Gastrocnemius medialis (tissue), 4 donors: Measurements from ENCODE around the gene HACD2.

Experiments
- POLR2A ChIP-seq, 2 donors: fragments of 450-650 bp; IDR thresholded peaks; one replicate each; pipeline ENCODE4 v1.6.1; 2017; ENCODE audit warnings: antibody characterized with exemption in 2 of 2, mild to moderate bottlenecking in 2 of 2, moderate library complexity in 2 of 2
- TF ChIP-seq, protein P1 (sequence below), 5 experiments: fragments of 450-650 bp in 3 of 5; fragments of 200-600 bp in 2 of 5; sonication (generic) in 2 of 5; IDR thresholded peaks in 4 of 5; conservative IDR thresholded peaks in 1 of 5; 1 replicate in 4 of 5; 2 replicates in 1 of 5; pipeline ENCODE4 v1.5.1; 2016 to 2019; ENCODE audit warnings: antibody characterized with exemption in 5 of 5, mild to moderate bottlenecking in 3 of 5, moderate library complexity in 3 of 5

DNA sequence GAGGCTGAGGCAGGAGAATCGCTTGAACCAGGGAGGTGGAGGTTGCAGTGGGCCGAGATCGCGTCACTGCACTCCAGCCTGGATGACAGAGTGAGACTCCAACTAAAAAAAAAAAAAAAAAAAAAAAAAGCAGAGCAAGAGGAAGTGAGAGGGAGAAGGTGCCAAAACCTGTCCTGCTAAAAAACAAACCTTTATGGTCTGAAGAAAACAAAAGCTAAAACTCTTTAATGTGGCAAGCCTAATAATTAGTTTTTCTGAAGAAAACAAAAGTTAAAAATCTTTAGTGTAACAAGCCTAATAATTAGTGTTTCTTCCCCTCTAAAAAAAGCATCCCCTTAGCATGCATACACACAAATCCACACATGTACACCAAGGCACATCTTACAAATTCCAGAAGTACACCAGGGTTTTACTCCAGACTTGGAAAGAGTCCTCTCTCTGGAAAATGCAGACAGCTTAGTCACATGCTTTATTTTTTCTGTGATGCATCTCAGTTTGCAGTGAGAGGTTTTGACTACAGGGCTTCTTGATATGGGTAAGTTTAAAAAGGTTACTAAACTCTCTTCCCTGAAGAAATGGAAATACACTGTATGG lies 65.9 kb downstream of the HACD2 start:
- TF ChIP-seq, protein P1, sequence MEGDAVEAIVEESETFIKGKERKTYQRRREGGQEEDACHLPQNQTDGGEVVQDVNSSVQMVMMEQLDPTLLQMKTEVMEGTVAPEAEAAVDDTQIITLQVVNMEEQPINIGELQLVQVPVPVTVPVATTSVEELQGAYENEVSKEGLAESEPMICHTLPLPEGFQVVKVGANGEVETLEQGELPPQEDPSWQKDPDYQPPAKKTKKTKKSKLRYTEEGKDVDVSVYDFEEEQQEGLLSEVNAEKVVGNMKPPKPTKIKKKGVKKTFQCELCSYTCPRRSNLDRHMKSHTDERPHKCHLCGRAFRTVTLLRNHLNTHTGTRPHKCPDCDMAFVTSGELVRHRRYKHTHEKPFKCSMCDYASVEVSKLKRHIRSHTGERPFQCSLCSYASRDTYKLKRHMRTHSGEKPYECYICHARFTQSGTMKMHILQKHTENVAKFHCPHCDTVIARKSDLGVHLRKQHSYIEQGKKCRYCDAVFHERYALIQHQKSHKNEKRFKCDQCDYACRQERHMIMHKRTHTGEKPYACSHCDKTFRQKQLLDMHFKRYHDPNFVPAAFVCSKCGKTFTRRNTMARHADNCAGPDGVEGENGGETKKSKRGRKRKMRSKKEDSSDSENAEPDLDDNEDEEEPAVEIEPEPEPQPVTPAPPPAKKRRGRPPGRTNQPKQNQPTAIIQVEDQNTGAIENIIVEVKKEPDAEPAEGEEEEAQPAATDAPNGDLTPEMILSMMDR (IDR thresholded peaks at IDR 0.05 in 4 of 5, conservative IDR thresholded peaks at IDR 0.05 in 1 of 5): no peak
- no peak for TF ChIP-seq POLR2A (IDR thresholded peaks at IDR 0.05)
